HEK293T (cell line): ENCODE measurements around the gene PAQR5.

Experiments used
- CTCF ChIA-PET: fragments of 350-600 bp; formaldehyde crosslinking; extraction: SDS; loops from one replicate; lab custom pipeline; 2021; ENCODE audit warnings: antibody characterized with exemption, inconsistent platforms; lab: Yijun Ruan, JAX
- POLR2A ChIA-PET: fragments of 350-600 bp; formaldehyde crosslinking; extraction: SDS; loops from one replicate; lab custom pipeline; 2020; ENCODE audit warnings: antibody characterized with exemption, inconsistent platforms; lab: Yijun Ruan, JAX
- DNase-seq: peaks from one replicate; pipeline ENCODE4 v3.0.0; 2012; ENCODE audit warnings: mixed read lengths; ENCODE audit errors: extremely low spot score
- ARNT ChIP-seq: fragments of 450-650 bp; IDR thresholded peaks from 2 replicates; pipeline ENCODE4 v1.6.1; 2017; ENCODE audit warnings: mild to moderate bottlenecking
- BHLHE40 ChIP-seq: fragments of 450-650 bp; IDR thresholded peaks from 2 replicates; pipeline ENCODE4 v1.6.1; 2016; ENCODE audit warnings: mild to moderate bottlenecking, moderate library complexity, borderline replicate concordance
- CTBP1 ChIP-seq: fragments of 450-650 bp; IDR thresholded peaks from 2 replicates; pipeline ENCODE4 v1.6.1; 2016; ENCODE audit warnings: borderline replicate concordance
- ELF4 ChIP-seq: fragments of 450-650 bp; IDR thresholded peaks from 2 replicates; pipeline ENCODE4 v1.6.1; 2017; ENCODE audit warnings: antibody characterized with exemption
- FOXA1 ChIP-seq: fragments of 450-650 bp; IDR thresholded peaks from 2 replicates; pipeline ENCODE4 v1.6.1; 2016; ENCODE audit warnings: mild to moderate bottlenecking
- FOXK2 ChIP-seq: fragments of 450-650 bp; IDR thresholded peaks from 2 replicates; pipeline ENCODE4 v1.6.1; 2016; ENCODE audit warnings: mild to moderate bottlenecking
- FOXM1 ChIP-seq: fragments of 450-650 bp; IDR thresholded peaks from 2 replicates; pipeline ENCODE4 v1.6.1; 2017; ENCODE audit warnings: mild to moderate bottlenecking, borderline replicate concordance
- HDGF ChIP-seq: fragments of 450-650 bp; IDR thresholded peaks from 2 replicates; pipeline ENCODE4 v1.6.1; 2017; ENCODE audit warnings: antibody characterized with exemption, borderline replicate concordance
- L3MBTL2 ChIP-seq: fragments of 450-650 bp; conservative IDR thresholded peaks from 2 replicates; pipeline ENCODE4 v1.6.1; 2016; ENCODE audit warnings: mild to moderate bottlenecking
- LEF1 ChIP-seq: fragments of 450-650 bp; IDR thresholded peaks from 2 replicates; pipeline ENCODE4 v1.6.1; 2017; ENCODE audit warnings: mild to moderate bottlenecking, borderline replicate concordance
- NFRKB ChIP-seq: fragments of 450-650 bp; IDR thresholded peaks from 2 replicates; pipeline ENCODE4 v1.6.1; 2016; ENCODE audit warnings: mild to moderate bottlenecking, moderate library complexity
- SP1 ChIP-seq: fragments of 450-650 bp; IDR thresholded peaks from 2 replicates; pipeline ENCODE4 v1.6.1; 2017
- SUZ12 ChIP-seq: fragments of 450-650 bp; IDR thresholded peaks from 2 replicates; pipeline ENCODE4 v1.6.1; 2016; ENCODE audit warnings: mild to moderate bottlenecking
- TARDBP ChIP-seq: fragments of 450-650 bp; IDR thresholded peaks from 2 replicates; pipeline ENCODE4 v1.6.1; 2016
- ZNF384 ChIP-seq: fragments of 450-650 bp; IDR thresholded peaks from 2 replicates; pipeline ENCODE4 v1.6.1; 2016
- TF ChIP-seq, protein P1 (sequence below): fragments of 450-650 bp; IDR thresholded peaks from 2 replicates; pipeline ENCODE4 v1.6.1; 2016

The PAQR5 gene

DNA sequence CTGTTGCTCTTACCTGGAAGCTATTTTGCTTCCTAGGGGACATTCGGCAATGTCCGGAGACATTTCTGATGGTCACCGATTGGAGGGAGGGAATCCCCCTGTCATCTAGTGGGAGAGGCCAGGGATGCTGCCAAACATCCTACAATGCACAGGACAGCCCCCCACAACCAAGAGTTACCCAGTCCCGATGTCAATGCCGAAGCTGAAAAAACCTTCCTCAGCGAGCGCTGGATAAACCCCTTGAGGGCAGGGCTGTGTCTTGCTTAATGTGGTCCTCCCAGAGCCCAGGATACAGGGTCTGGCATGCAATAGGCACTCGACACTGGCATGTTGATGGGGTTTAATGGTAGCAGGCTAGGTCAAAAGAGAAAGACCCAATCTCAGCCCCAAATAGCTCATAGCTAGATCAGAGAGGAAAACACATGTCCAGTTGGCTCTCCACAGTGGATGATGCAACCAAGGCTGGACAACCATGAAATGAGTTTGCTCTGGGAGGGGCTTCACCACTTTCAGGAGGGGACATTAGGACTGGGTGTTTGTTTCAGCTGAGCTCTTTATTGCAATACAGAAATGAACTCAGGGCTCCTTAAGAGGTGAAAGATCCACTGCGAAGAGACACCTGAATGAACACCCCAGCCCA, 16.5 kb upstream of the PAQR5 start:
- TF ChIP-seq FOXK2 (no peak), HDGF (no peak)
- TF ChIP-seq, protein P1, sequence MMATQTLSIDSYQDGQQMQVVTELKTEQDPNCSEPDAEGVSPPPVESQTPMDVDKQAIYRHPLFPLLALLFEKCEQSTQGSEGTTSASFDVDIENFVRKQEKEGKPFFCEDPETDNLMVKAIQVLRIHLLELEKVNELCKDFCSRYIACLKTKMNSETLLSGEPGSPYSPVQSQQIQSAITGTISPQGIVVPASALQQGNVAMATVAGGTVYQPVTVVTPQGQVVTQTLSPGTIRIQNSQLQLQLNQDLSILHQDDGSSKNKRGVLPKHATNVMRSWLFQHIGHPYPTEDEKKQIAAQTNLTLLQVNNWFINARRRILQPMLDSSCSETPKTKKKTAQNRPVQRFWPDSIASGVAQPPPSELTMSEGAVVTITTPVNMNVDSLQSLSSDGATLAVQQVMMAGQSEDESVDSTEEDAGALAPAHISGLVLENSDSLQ = no peak
- POLR2A ChIA-PET = no interaction called here
- CTCF ChIA-PET = no interaction called here
- DNase-seq = no peak

DNA sequence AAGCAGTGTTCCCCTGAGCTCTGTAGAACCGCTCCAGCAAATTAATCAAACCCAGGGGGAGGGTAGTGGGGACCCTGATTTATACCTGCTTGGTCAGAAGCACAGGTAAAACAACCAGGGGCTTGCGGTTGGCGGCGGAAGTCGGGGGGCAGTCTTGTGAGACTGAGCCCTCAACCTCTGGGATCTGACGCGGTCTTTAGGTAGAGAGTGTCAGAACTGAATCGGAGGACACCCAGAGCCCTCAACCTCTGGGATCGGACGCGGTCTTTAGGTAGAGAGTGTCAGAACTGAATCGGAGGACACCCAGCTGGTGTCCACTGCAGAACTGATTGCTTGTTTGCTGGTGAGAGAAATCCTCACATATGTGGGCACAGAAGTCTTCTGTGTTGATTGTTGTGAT, 12.9 kb upstream of the PAQR5 start:
- POLR2A ChIA-PET = no interaction called here
- CTCF ChIA-PET = no interaction called here
- no peak for TF ChIP-seq CTBP1
- TF ChIP-seq HDGF = no peak
- no peak for TF ChIP-seq FOXA1
- no peak for TF ChIP-seq TARDBP
- no peak for TF ChIP-seq ELF4
- TF ChIP-seq, protein P1 = no peak
- no peak for TF ChIP-seq FOXK2
- TF ChIP-seq NFRKB = no peak
- TF ChIP-seq FOXM1 = no peak
- TF ChIP-seq L3MBTL2 = no peak
- TF ChIP-seq ARNT = no peak
- TF ChIP-seq ZNF384 = no peak
- no peak for TF ChIP-seq LEF1
- no peak for TF ChIP-seq BHLHE40
- no peak for TF ChIP-seq SUZ12
- TF ChIP-seq SP1 = no peak

DNA sequence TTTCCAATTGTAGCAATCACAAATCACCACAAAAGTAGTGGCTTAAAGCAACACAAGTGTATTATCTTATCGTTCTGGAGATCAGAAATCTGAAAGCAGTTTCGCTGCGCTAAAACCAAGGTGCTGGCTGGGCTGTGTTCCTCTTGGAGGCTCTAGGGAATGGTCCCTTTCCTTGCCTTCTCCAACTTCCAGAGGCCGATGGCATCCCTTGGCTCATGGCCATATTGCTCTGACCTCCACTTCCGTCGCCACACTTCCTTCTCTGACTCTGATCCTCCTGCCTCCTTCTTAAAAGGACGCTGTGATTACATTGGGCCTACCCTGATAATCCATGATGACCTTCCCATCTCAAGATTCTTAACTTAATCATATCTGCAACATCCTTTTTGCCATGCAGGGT, 10.7 kb upstream of the PAQR5 start:
- CTCF ChIA-PET = no interaction called here
- no peak for DNase-seq
- POLR2A ChIA-PET = no interaction called here
- TF ChIP-seq SUZ12 (no peak), ARNT (no peak), CTBP1 (no peak), HDGF (no peak), FOXA1 (no peak), FOXK2 (no peak), LEF1 (no peak), NFRKB (no peak), ZNF384 (no peak)
- TF ChIP-seq, protein P1 = no peak

More for the DNA sequence above, 12.9 kb upstream of the PAQR5 start:
- no peak for DNase-seq

DNA sequence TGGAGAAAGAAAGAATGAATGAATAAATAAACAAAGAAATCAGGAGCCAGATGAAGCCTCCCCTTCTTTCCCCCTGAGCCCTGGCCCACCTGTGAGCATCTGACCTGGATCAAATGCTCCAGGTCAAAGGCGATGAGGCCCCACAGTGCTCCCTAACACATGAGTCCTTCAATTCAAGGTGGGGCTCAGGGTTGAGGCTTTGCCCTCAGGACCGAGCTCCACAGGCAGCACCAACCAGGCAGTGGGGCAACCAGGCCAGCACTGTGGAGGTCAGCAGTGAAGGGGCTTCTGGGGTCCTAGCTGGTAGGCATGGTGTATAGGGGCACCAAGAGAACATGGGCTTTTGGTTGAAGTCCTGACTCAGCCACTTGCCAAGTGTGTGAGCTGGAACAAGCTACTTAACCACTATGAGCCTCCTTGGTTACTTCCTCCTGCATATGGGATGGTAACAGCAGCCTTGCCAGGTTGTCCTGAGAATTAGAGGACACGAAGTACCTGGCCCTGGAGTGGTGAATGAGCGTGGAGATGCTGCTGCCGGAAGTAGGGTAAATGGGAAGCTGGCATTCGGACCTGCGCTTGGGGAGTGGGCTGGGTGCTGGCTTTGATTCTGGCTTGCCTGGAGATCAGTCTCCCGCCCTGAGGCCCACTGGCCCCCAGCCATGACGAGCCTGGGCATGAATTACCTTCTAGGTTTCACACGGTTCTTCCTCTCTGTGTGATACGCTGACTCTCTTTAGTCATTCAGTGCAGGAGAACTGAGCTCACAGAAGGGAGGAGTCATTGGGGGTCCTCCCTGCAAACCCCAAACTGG, 10.0 kb upstream of the PAQR5 start:
- ChIA-PET POLR2A (interaction anchor here (1.1 to 1.5 kb wide), 2 partner anchors 129 to 163 kb away, joined by 3 read pairs; no protein-coding TSS in a partner anchor), CTCF (interaction anchor here (0.6 kb wide), 1 partner anchor 84 kb away, joined by 3 read pairs; no protein-coding TSS in a partner anchor)
- no peak for DNase-seq
- TF ChIP-seq LEF1 (no peak), FOXA1 (no peak), HDGF (no peak), FOXM1 (no peak), CTBP1 (no peak), TARDBP (no peak), L3MBTL2 (no peak), ARNT (no peak), NFRKB (no peak), ELF4 (no peak), FOXK2 (no peak), ZNF384 (no peak), SP1 (no peak), SUZ12 (no peak), BHLHE40 (no peak)
- TF ChIP-seq, protein P1 = no peak

DNA sequence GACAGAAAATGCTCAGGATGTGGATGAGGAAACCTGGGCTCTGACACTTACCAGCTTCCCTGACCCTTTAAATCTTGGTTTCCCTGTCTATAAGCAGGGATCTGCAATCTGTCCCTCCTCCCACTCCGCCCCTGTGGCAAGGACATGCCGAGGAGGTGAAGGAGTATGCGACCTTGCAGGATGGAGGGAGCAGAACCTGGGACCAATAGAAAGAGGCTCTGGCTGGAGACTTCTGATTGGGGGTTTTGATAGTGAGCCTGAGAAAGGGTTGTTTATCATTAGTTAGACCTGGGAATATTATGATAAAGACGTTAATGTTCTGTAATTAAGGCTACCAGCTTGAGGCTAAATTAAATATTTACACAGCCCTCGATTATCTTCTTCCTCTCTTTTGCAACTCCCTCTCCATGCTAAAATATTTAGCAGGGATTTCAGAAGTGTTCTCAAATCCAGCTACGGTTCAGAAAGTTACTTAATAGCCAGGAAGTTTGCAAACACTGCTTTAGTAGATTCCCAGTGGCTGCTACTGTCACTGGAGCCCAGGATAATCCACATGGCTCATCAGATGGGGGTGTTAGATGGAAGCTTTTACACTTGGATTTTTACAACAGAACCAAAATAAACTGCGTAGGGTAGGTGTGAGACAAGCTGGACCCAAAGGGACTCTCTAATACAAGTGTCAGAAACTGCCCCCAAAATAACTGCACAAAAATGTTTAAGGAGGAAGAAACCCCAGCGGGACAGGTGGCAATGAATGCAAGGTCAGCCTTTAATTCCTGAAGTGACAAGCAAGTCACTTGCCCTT, 9.2 kb upstream of the PAQR5 start:
- no peak for TF ChIP-seq ARNT
- TF ChIP-seq FOXA1 = no peak
- no peak for TF ChIP-seq BHLHE40
- no peak for TF ChIP-seq SP1
- TF ChIP-seq CTBP1 = no peak
- TF ChIP-seq, protein P1 = no peak
- no peak for TF ChIP-seq FOXK2
- TF ChIP-seq NFRKB = no peak
- TF ChIP-seq L3MBTL2 = no peak
- TF ChIP-seq ELF4 = no peak
- ChIA-PET CTCF (interaction anchor here (0.6 to 1.1 kb wide), 2 partner anchors 10 to 83 kb away, joined by 3 read pairs; no protein-coding TSS in a partner anchor), POLR2A (interaction anchor here (0.8 to 1.5 kb wide), 3 partner anchors 9 to 162 kb away, joined by 3 read pairs; partner anchors contain the start of gene PAQR5)
- DNase-seq = no peak
